T-cell (primary cell): Measurements from ENCODE around the gene TMEM181. TPM values are rescaled to one million over a fixed set of nuclear protein-coding genes. Genes with fewer than 3 reads are reported as not detected.
"Not testable (repeated sequence)": the region's sequence is repeated elsewhere in the genome, so short reads cannot be mapped to it uniquely, and the experiment has no call there.

ENCODE experiments used
- ATAC-seq, 4 experiments: fragments of 200-7000 bp in 3 of 4; fragments of 150-1000 bp in 1 of 4; cut with Tn5 transposase; replicated peaks in 1 of 4; 1 replicate in 3 of 4; 2 replicates in 1 of 4; pipeline ENCODE4 v1.10.0; 2021; ENCODE audit warnings: moderate library complexity in 3 of 4, mild to moderate bottlenecking in 2 of 4, moderate number of reproducible peaks in 1 of 4
- CTCF ChIA-PET, 2 donors: fragments of 300-600 bp; sonication (Branson Sonifier 250); formaldehyde crosslinking; loops; one replicate each; lab custom pipeline; 2022; ENCODE audit warnings: antibody characterized with exemption in 2 of 2; lab: Charles Lee
- POLR2A ChIA-PET, 2 donors: fragments of 300-600 bp; sonication (Branson Sonifier 250); formaldehyde crosslinking; loops; one replicate each; lab custom pipeline; 2022; ENCODE audit warnings: antibody characterized with exemption in 2 of 2; lab: Charles Lee
- DNase-seq, 35 experiments: peaks; one replicate each; pipeline versions ENCODE4 v3.0.0 to v3.0.0-alpha.2; 2013 to 2023
- H3K27ac ChIP-seq: one replicate; pipeline ENCODE4 v1.5.1; 2013; ENCODE audit warnings: low read length
- H3K27me3 ChIP-seq, 2 experiments: replicated peaks in 1 of 2; 1 replicate in 1 of 2; 2 replicates in 1 of 2; pipeline versions ENCODE4 v1.6.1 to v1.7.0; 2013; ENCODE audit warnings: low read length in 1 of 2, mixed read lengths in 1 of 2; ENCODE audit not compliant: control insufficient read depth in 2 of 2, insufficient read depth in 2 of 2; ENCODE audit errors: extremely low read depth in 1 of 2
- H3K36me3 ChIP-seq, 2 donors: 1 replicate in 1 of 2; 2 replicates in 1 of 2; pipeline versions ENCODE4 v1.6.1 to v1.7.0; 2013; ENCODE audit warnings: low read length in 1 of 2; ENCODE audit not compliant: control insufficient read depth in 2 of 2, insufficient read depth in 1 of 2; ENCODE audit errors: extremely low read depth in 1 of 2
- H3K4me1 ChIP-seq, 2 experiments: 1 replicate in 1 of 2; 2 replicates in 1 of 2; pipeline versions ENCODE4 v1.6.1 to v1.7.0; 2013; ENCODE audit warnings: low read length in 2 of 2, mixed read lengths in 1 of 2; ENCODE audit not compliant: insufficient read depth in 2 of 2, control insufficient read depth in 1 of 2; ENCODE audit errors: extremely low read depth in 1 of 2
- H3K4me3 ChIP-seq, 2 donors: 1 replicate in 1 of 2; 2 replicates in 1 of 2; pipeline versions ENCODE4 v1.5.1 to v1.7.0; 2013; ENCODE audit warnings: mild to moderate bottlenecking in 2 of 2, low read length in 1 of 2, moderate library complexity in 1 of 2; ENCODE audit not compliant: control insufficient read depth in 1 of 2; ENCODE audit errors: extremely low read depth in 1 of 2
- H3K9me3 ChIP-seq: 2 replicates; pipeline ENCODE4 v1.7.0; 2013
- H3K27ac Mint-ChIP-seq, 2 donors: one replicate each; pipeline ENCODE4 v1.8.0; 2020 to 2021; ENCODE audit warnings: mild to moderate bottlenecking in 2 of 2, mixed read lengths in 2 of 2
- H3K27me3 Mint-ChIP-seq, 2 donors: one replicate each; pipeline ENCODE4 v1.8.0; 2021 to 2022; ENCODE audit warnings: mixed read lengths in 2 of 2
- H3K36me3 Mint-ChIP-seq: one replicate; pipeline ENCODE4 v1.8.0; 2021; ENCODE audit warnings: mixed read lengths
- H3K4me1 Mint-ChIP-seq, 3 donors: one replicate each; pipeline ENCODE4 v1.8.0; 2020 to 2022; ENCODE audit warnings: mixed read lengths in 3 of 3, mild to moderate bottlenecking in 1 of 3
- H3K4me3 Mint-ChIP-seq, 3 donors: one replicate each; pipeline ENCODE4 v1.8.0; 2020 to 2022; ENCODE audit warnings: mild to moderate bottlenecking in 3 of 3, mixed read lengths in 3 of 3, moderate library complexity in 3 of 3
- H3K9me3 Mint-ChIP-seq, 3 donors: one replicate each; pipeline ENCODE4 v1.8.0; 2020 to 2022; ENCODE audit warnings: mixed read lengths in 3 of 3
- WGBS: methylation state at CpG from one replicate; pipeline ENCODE4 v1.1.5; 2013; ENCODE audit warnings: missing lambda C conversion rate; ENCODE audit not compliant: insufficient coverage; 5-methylcytosine and 5-hydroxymethylcytosine counted together
- total RNA-seq, 35 experiments: library from RNA in 6 of 35; stranded (reverse) in 6 of 35; fragments of 120-200 nt in 1 of 35; gene quantifications; one replicate each; pipeline versions ENCODE4 v1.2.1 to v1.2.4 and lab custom pipeline; 2013 to 2026

TMEM181 gene
- total RNA-seq, 5 donors from 2014 or later (not counting 1 experiment from before 2014, with no cell fraction given), result 15.9 to 21.5 (median 19.9) TPM

GRCh38 chr6:158677094-158677493 lies 117.2 kb downstream of the TMEM181 start:
- DNase-seq, H3K27me3 ChIP-seq, H3K9me3 ChIP-seq, H3K4me3 ChIP-seq, H3K27ac ChIP-seq, H3K4me1 ChIP-seq, H3K9me3 Mint-ChIP-seq, H3K4me3 Mint-ChIP-seq, ATAC-seq, H3K27me3 Mint-ChIP-seq: not testable (repeated sequence)
- H3K36me3 ChIP-seq, result peaks cover 0 to 14% of the 10 kb centered on the region in 2 donors
- Mint-ChIP-seq H3K4me1 (peaks cover 6 to 16% (median 9%) of the 10 kb centered on the region in 3 donors), H3K36me3 (peaks cover 39% of the 10 kb centered on the region), H3K27ac (peak overlapping the region in 1 of 2 donors; percentile 16)
- WGBS, result no CpG with 5 or more reads among the region's 3 CpGs
- POLR2A ChIA-PET, result interaction anchor here in 1 of 2 donors (0.6 to 0.7 kb wide), 2 partner anchors 17 to 1057 kb away, joined by 3 to 6 read pairs; no protein-coding TSS in a partner anchor
- CTCF ChIA-PET, result interaction anchor here (0.7 to 1.1 kb wide), 3 partner anchors 8 to 463 kb away, joined by 3 to 8 read pairs (median 3); no protein-coding TSS in a partner anchor

- Histone ChIP-seq H3K27ac (no peak overlapping the region), H3K36me3 (peaks cover 0 to 17% of the 10 kb centered on the region in 2 donors), H3K4me1 (no peaks in the 10 kb centered on the region), H3K9me3 (no peaks in the 10 kb centered on the region), H3K4me3 (no peak overlapping the region), H3K27me3 (no peaks in the 10 kb centered on the region)
- Mint-ChIP-seq H3K36me3 (peaks cover 47% of the 10 kb centered on the region), H3K4me3 (no peak overlapping the region), H3K9me3 (no peaks in the 10 kb centered on the region), H3K4me1 (peaks cover 6 to 16% (median 9%) of the 10 kb centered on the region in 3 donors), H3K27me3 (no peaks in the 10 kb centered on the region), H3K27ac (peak overlapping the region; percentile 36 to 72)
- DNase-seq, result no peak
- CTCF ChIA-PET, result interaction anchor here in 1 of 2 donors (0.5 to 1.1 kb wide), 5 partner anchors 9 to 1841 kb away, joined by 3 to 6 read pairs (median 3); no protein-coding TSS in a partner anchor
- WGBS, result 98% methylated on average over 7 of the region's 11 CpGs
- POLR2A ChIA-PET, result interaction anchor here (0.6 kb wide), 2 partner anchors 11 to 1270 kb away, joined by 3 to 4 read pairs; no protein-coding TSS in a partner anchor
- no peak for ATAC-seq
Measured at GRCh38 chr6:158677906-158678578, 118.2 kb downstream of the TMEM181 start.

GRCh38 chr6:158680015-158680414 lies 120.1 kb downstream of the TMEM181 start:
- Mint-ChIP-seq H3K27ac (peak overlapping the region in 1 of 2 donors; percentile 49), H3K27me3 (no peaks in the 10 kb centered on the region), H3K9me3 (no peaks in the 10 kb centered on the region), H3K36me3 (peaks cover 48% of the 10 kb centered on the region), H3K4me1 (peaks cover 19 to 32% (median 25%) of the 10 kb centered on the region in 3 donors), H3K4me3 (no peak overlapping the region)
- peaks cover 9 to 10% of the 10 kb centered on the region in 2 experiments for H3K4me1 ChIP-seq
- no peaks in the 10 kb centered on the region for H3K9me3 ChIP-seq
- H3K27ac ChIP-seq, result no peak overlapping the region
- no peak overlapping the region for H3K4me3 ChIP-seq
- CTCF ChIA-PET, result no interaction called here
- POLR2A ChIA-PET, result interaction anchor here in 1 of 2 donors (0.6 kb wide), 1 partner anchor 889 kb away, joined by 7 read pairs; no protein-coding TSS in a partner anchor
- H3K36me3 ChIP-seq, result peaks cover 0 to 11% of the 10 kb centered on the region in 2 donors
- DNase-seq (no peak), ATAC-seq (no peak)
- WGBS, result no CpG with 5 or more reads among the region's 2 CpGs
- H3K27me3 ChIP-seq, result no peaks in the 10 kb centered on the region

- H3K27ac Mint-ChIP-seq, result peak overlapping the region; percentile 31 to 49
Measured at GRCh38 chr6:158680481-158680880, 120.6 kb downstream of the TMEM181 start.

GRCh38 chr6:158684311-158684710 lies 124.4 kb downstream of the TMEM181 start:
- POLR2A ChIA-PET, result interaction anchor here (0.6 to 1.2 kb wide), 4 partner anchors 23 to 96 kb away, joined by 3 to 6 read pairs (median 4); partner anchors contain the start of gene SYTL3 (in 1 of the 2)
- peaks cover 34% of the 10 kb centered on the region for H3K36me3 Mint-ChIP-seq
- DNase-seq (peak in 4 of 35 experiments; percentile 19 to 50 (median 38)), ATAC-seq (peak in 1 of 4 experiments; percentile 13)
- 40% methylated on average over 2 of the region's 5 CpGs for WGBS
- no peak overlapping the region for H3K4me3 Mint-ChIP-seq
- no peaks in the 10 kb centered on the region for H3K9me3 ChIP-seq
- peak overlapping the region; percentile 24 for H3K27ac ChIP-seq
- H3K27me3 ChIP-seq, result no peaks in the 10 kb centered on the region
- H3K27ac Mint-ChIP-seq, result peak overlapping the region; percentile 40 to 77
- no peak overlapping the region for H3K4me3 ChIP-seq
- H3K36me3 ChIP-seq, result peaks cover 0 to 16% of the 10 kb centered on the region in 2 donors
- H3K27me3 Mint-ChIP-seq, result no peaks in the 10 kb centered on the region
- CTCF ChIA-PET, result interaction anchor here (0.6 to 2.2 kb wide), 3 partner anchors 25 to 426 kb away, joined by 3 to 11 read pairs (median 3); no protein-coding TSS in a partner anchor
- H3K4me1 ChIP-seq, result peaks cover 37 to 39% of the 10 kb centered on the region in 2 experiments
- H3K4me1 Mint-ChIP-seq, result peaks cover 56 to 60% (median 59%) of the 10 kb centered on the region in 3 donors
- H3K9me3 Mint-ChIP-seq, result no peaks in the 10 kb centered on the region

More at GRCh38 chr6:158680481-158680880, 120.6 kb downstream of the TMEM181 start:
- peaks cover 22 to 34% (median 27%) of the 10 kb centered on the region in 3 donors for H3K4me1 Mint-ChIP-seq
- Histone ChIP-seq H3K27me3 (no peaks in the 10 kb centered on the region), H3K36me3 (peaks cover 0 to 10% of the 10 kb centered on the region in 2 donors), H3K4me3 (no peak overlapping the region), H3K9me3 (no peaks in the 10 kb centered on the region), H3K4me1 (peaks cover 11 to 14% of the 10 kb centered on the region in 2 experiments), H3K27ac (no peak overlapping the region)
- no peak overlapping the region for H3K4me3 Mint-ChIP-seq
- WGBS, result no CpG with 5 or more reads among the region's 6 CpGs
- ChIA-PET POLR2A (interaction anchor here (0.6 kb wide), 5 partner anchors 9 to 890 kb away, joined by 3 to 10 read pairs (median 7); no protein-coding TSS in a partner anchor), CTCF (no interaction called here)
- no peaks in the 10 kb centered on the region for H3K27me3 Mint-ChIP-seq
- no peak for ATAC-seq
- H3K9me3 Mint-ChIP-seq, result no peaks in the 10 kb centered on the region
- peaks cover 43% of the 10 kb centered on the region for H3K36me3 Mint-ChIP-seq
- DNase-seq, result no peak

- H3K9me3 Mint-ChIP-seq, result no peaks in the 10 kb centered on the region
- no CpG with 5 or more reads among the region's 5 CpGs for WGBS
- Histone ChIP-seq H3K4me1 (peaks cover 39 to 41% of the 10 kb centered on the region in 2 experiments), H3K27me3 (no peaks in the 10 kb centered on the region), H3K27ac (peak overlapping the region; percentile 24), H3K36me3 (peaks cover 0 to 16% of the 10 kb centered on the region in 2 donors), H3K4me3 (no peak overlapping the region), H3K9me3 (no peaks in the 10 kb centered on the region)
- H3K27ac Mint-ChIP-seq, result peak overlapping the region; percentile 46 to 77
- peaks cover 34% of the 10 kb centered on the region for H3K36me3 Mint-ChIP-seq
- no peak for ATAC-seq
- no peak for DNase-seq
- ChIA-PET POLR2A (interaction anchor here (0.6 to 1.2 kb wide), 5 partner anchors 23 to 95 kb away, joined by 3 to 6 read pairs (median 4); partner anchors contain the start of gene SYTL3 (in 1 of the 2)), CTCF (interaction anchor here (0.6 to 2.2 kb wide), 3 partner anchors 25 to 427 kb away, joined by 3 to 11 read pairs (median 3); no protein-coding TSS in a partner anchor)
- H3K27me3 Mint-ChIP-seq, result no peaks in the 10 kb centered on the region
- H3K4me1 Mint-ChIP-seq, result peaks cover 59 to 64% (median 64%) of the 10 kb centered on the region in 3 donors
- H3K4me3 Mint-ChIP-seq, result no peak overlapping the region
Measured at GRCh38 chr6:158684745-158685324, 124.9 kb downstream of the TMEM181 start.
